OCI-LY1 (cell line): Measurements from ENCODE around the gene CDPF1.

Experiments
- H2AFZ ChIP-seq: fragments of 200-600 bp; sonication (generic), shearing (Covaris generic); 2 replicates; pipeline ENCODE4 v1.6.0; 2014; ENCODE audit warnings: antibody characterized with exemption, mild to moderate bottlenecking, low read length
- H3F3A ChIP-seq: fragments of 200-600 bp; sonication (generic), shearing (Covaris generic); 2 replicates; pipeline ENCODE4 v1.6.0; 2014; ENCODE audit warnings: mild to moderate bottlenecking, antibody characterized with exemption, low read length, moderate library complexity; ENCODE audit not compliant: insufficient read depth
- H3K27ac ChIP-seq: fragments of 200-600 bp; sonication (generic); 2 replicates; pipeline ENCODE4 v1.5.1; 2014; ENCODE audit warnings: low read length, mixed run types, mild to moderate bottlenecking, low read depth; ENCODE audit not compliant: poor library complexity, severe bottlenecking
- H3K27me3 ChIP-seq: fragments of 200-600 bp; sonication (generic); 2 replicates; pipeline ENCODE4 v1.6.0; 2014; ENCODE audit warnings: antibody characterized with exemption, mild to moderate bottlenecking, low read length, moderate library complexity; ENCODE audit not compliant: insufficient read depth
- H3K36me3 ChIP-seq: fragments of 200-600 bp; sonication (generic); 2 replicates; pipeline ENCODE4 v1.6.1; 2014; ENCODE audit warnings: mild to moderate bottlenecking, antibody characterized with exemption, low read length, moderate library complexity, mixed read lengths; ENCODE audit not compliant: insufficient read depth
- H3K4me1 ChIP-seq: fragments of 200-600 bp; sonication (generic); 2 replicates; pipeline ENCODE4 v1.5.1; 2014; ENCODE audit warnings: mild to moderate bottlenecking, low read length, moderate library complexity; ENCODE audit not compliant: insufficient read depth, severe bottlenecking
- H3K4me2 ChIP-seq: fragments of 200-600 bp; sonication (generic), shearing (Covaris generic); 2 replicates; pipeline ENCODE4 v1.6.1; 2014; ENCODE audit warnings: low read length
- H3K4me3 ChIP-seq: fragments of 200-600 bp; sonication (generic); 2 replicates; pipeline ENCODE4 v1.5.1; 2014; ENCODE audit warnings: low read length, low read depth, mild to moderate bottlenecking, mixed read lengths; ENCODE audit not compliant: poor library complexity, severe bottlenecking
- H3K79me2 ChIP-seq: fragments of 200-600 bp; shearing (Covaris generic); 2 replicates; pipeline ENCODE4 v1.6.1; 2016; ENCODE audit warnings: mixed run types, low read length, mixed read lengths; ENCODE audit not compliant: insufficient read depth
- H3K9ac ChIP-seq: fragments of 200-600 bp; sonication (generic), shearing (Covaris generic); 2 replicates; pipeline ENCODE4 v1.6.1; 2014; ENCODE audit warnings: mild to moderate bottlenecking, low read length, mixed read lengths
- H3K9me2 ChIP-seq: fragments of 200-600 bp; sonication (generic), shearing (Covaris generic); 2 replicates; pipeline ENCODE4 v1.6.1; 2014; ENCODE audit warnings: low read depth, mild to moderate bottlenecking, low read length, mixed read lengths
- H3K9me3 ChIP-seq: fragments of 200-600 bp; shearing (Covaris generic); 2 replicates; pipeline ENCODE4 v1.6.1; 2014; ENCODE audit warnings: low read length, mixed read lengths
- H4K20me1 ChIP-seq: fragments of 200-600 bp; sonication (generic), shearing (Covaris generic); 2 replicates; pipeline ENCODE4 v1.6.0; 2016; ENCODE audit warnings: mild to moderate bottlenecking, low read length; ENCODE audit not compliant: insufficient read depth
- CTCF ChIP-seq: fragments of 200-600 bp; sonication (generic), shearing (Covaris generic); IDR thresholded peaks from 2 replicates; pipeline ENCODE4 v1.5.1; 2017; ENCODE audit warnings: mild to moderate bottlenecking, antibody characterized with exemption, low read length, moderate library complexity, mixed read lengths
- EZH2 ChIP-seq: fragments of 200-600 bp; sonication (generic), shearing (Covaris generic); IDR thresholded peaks from 2 replicates; pipeline ENCODE4 v1.8.0; 2017; ENCODE audit warnings: borderline replicate concordance, mixed run types, mild to moderate bottlenecking, antibody characterized with exemption, low read length, moderate library complexity, mixed read lengths

CDPF1 gene

GRCh38 chr22:46272762-46273431 lies 22.8 kb upstream of the CDPF1 start:
- no peaks in the 10 kb centered on the region for H3K79me2 ChIP-seq
- H3K27me3 ChIP-seq, result peaks cover 7% of the 10 kb centered on the region
- no peak overlapping the region for H2AFZ ChIP-seq
- H3K9me2 ChIP-seq, result no peaks in the 10 kb centered on the region
- no peak overlapping the region for H3K9ac ChIP-seq
- H3K4me3 ChIP-seq, result no peak overlapping the region
- TF ChIP-seq CTCF, result no peak
- no peak for TF ChIP-seq EZH2
- no peaks in the 10 kb centered on the region for H3K9me3 ChIP-seq
- no peaks in the 10 kb centered on the region for H3F3A ChIP-seq
- no peak overlapping the region for H3K27ac ChIP-seq
- no peaks in the 10 kb centered on the region for H4K20me1 ChIP-seq
- no peaks in the 10 kb centered on the region for H3K36me3 ChIP-seq
- H3K4me1 ChIP-seq, result peaks cover 6% of the 10 kb centered on the region
- H3K4me2 ChIP-seq, result no peak overlapping the region

GRCh38 chr22:46272196-46272595 lies 22.1 kb upstream of the CDPF1 start:
- Histone ChIP-seq H3K4me3 (no peak overlapping the region), H3K36me3 (no peaks in the 10 kb centered on the region), H2AFZ (no peak overlapping the region), H3K79me2 (no peaks in the 10 kb centered on the region), H3K4me1 (peaks cover 6% of the 10 kb centered on the region), H3K9me2 (no peaks in the 10 kb centered on the region), H3K27me3 (peaks cover 7% of the 10 kb centered on the region), H3K4me2 (no peak overlapping the region), H4K20me1 (no peaks in the 10 kb centered on the region), H3F3A (no peaks in the 10 kb centered on the region), H3K27ac (no peak overlapping the region), H3K9ac (no peak overlapping the region), H3K9me3 (no peaks in the 10 kb centered on the region)
- TF ChIP-seq EZH2, result no peak
- TF ChIP-seq CTCF, result no peak

GRCh38 chr22:46269564-46269963 lies 19.5 kb upstream of the CDPF1 start:
- Histone ChIP-seq H3F3A (no peaks in the 10 kb centered on the region), H3K36me3 (no peaks in the 10 kb centered on the region; the same call in 1 of the 2 replicates), H3K4me3 (no peak overlapping the region), H3K4me1 (peaks cover 6% of the 10 kb centered on the region), H3K27me3 (peaks cover 7% of the 10 kb centered on the region), H3K4me2 (no peak overlapping the region), H3K9me3 (0 out of 2 replicates have a peak, but pooled peaks cover 7% of the 10 kb centered on the region), H3K9me2 (no peaks in the 10 kb centered on the region), H3K27ac (no peak overlapping the region), H4K20me1 (no peaks in the 10 kb centered on the region), H3K9ac (no peak overlapping the region), H3K79me2 (no peaks in the 10 kb centered on the region), H2AFZ (no peak overlapping the region)
- TF ChIP-seq CTCF (no peak), EZH2 (no peak)
